COLO668 (cell line): Measurements from ENCODE around the gene DAPK3.
"Not testable (repeated sequence)": the region's sequence is repeated elsewhere in the genome, so short reads cannot be mapped to it uniquely, and the experiment has no call there.

Experiments used
- DNase-seq: peaks from one replicate; lab custom pipeline; 2025; ENCODE audit not compliant: unreplicated experiment; lab: John Stamatoyannopoulos, UW

The DAPK3 gene

GRCh38 chr19:3955688-3956087 is 15.2 kb downstream of the DAPK3 start:
- no peak for DNase-seq

- DNase-seq: not testable (repeated sequence)
Measured at GRCh38 chr19:3955276-3955675, 15.6 kb downstream of the DAPK3 start.

GRCh38 chr19:3954107-3954506 is 16.8 kb downstream of the DAPK3 start:
- DNase-seq: no peak

GRCh38 chr19:3952755-3953276 is 18.1 kb downstream of the DAPK3 start:
- not testable (repeated sequence) for DNase-seq

GRCh38 chr19:3950871-3951861 is 19.7 kb downstream of the DAPK3 start:
- no peak for DNase-seq

- no peak for DNase-seq
Measured at GRCh38 chr19:3949997-3950859, 20.7 kb downstream of the DAPK3 start.

GRCh38 chr19:3949294-3949693 is 21.6 kb downstream of the DAPK3 start:
- no peak for DNase-seq

- DNase-seq: not testable (repeated sequence)
Measured at GRCh38 chr19:3947316-3947933, 23.5 kb downstream of the DAPK3 start.

GRCh38 chr19:3945838-3946237 is 25.1 kb downstream of the DAPK3 start:
- no peak for DNase-seq

- no peak for DNase-seq
Measured at GRCh38 chr19:3944018-3944721, 26.7 kb downstream of the DAPK3 start.

- DNase-seq: no peak
Measured at GRCh38 chr19:3942790-3943409, 28.0 kb downstream of the DAPK3 start.

- DNase-seq: not testable (repeated sequence)
Measured at GRCh38 chr19:3938300-3938950, 32.5 kb downstream of the DAPK3 start.

- no peak for DNase-seq
Measured at GRCh38 chr19:3936506-3937442, 34.1 kb downstream of the DAPK3 start.

- DNase-seq: no peak
Measured at GRCh38 chr19:3932931-3933810, 37.7 kb downstream of the DAPK3 start, which contains the start of gene NMRK2. NMRK2 (plus strand) TSS chr19:3933069; CDS start chr19:3933672, 603 bp downstream.

- no peak for DNase-seq
Measured at GRCh38 chr19:3931041-3931440, 39.9 kb downstream of the DAPK3 start.

GRCh38 chr19:3923912-3924311 is 47.0 kb downstream of the DAPK3 start:
- DNase-seq: no peak

GRCh38 chr19:3923096-3923758 is 47.7 kb downstream of the DAPK3 start:
- DNase-seq: no peak
